HG02763 (cell line): ENCODE data around the gene ESYT3.

Experiments used
- ATAC-seq: cut with Tn5 transposase; IDR thresholded peaks from one replicate; pipeline ENCODE4 v1.9.1; 2021; ENCODE audit warnings: mild to moderate bottlenecking, moderate library complexity; ENCODE audit not compliant: unreplicated experiment

Gene ESYT3, protein sequence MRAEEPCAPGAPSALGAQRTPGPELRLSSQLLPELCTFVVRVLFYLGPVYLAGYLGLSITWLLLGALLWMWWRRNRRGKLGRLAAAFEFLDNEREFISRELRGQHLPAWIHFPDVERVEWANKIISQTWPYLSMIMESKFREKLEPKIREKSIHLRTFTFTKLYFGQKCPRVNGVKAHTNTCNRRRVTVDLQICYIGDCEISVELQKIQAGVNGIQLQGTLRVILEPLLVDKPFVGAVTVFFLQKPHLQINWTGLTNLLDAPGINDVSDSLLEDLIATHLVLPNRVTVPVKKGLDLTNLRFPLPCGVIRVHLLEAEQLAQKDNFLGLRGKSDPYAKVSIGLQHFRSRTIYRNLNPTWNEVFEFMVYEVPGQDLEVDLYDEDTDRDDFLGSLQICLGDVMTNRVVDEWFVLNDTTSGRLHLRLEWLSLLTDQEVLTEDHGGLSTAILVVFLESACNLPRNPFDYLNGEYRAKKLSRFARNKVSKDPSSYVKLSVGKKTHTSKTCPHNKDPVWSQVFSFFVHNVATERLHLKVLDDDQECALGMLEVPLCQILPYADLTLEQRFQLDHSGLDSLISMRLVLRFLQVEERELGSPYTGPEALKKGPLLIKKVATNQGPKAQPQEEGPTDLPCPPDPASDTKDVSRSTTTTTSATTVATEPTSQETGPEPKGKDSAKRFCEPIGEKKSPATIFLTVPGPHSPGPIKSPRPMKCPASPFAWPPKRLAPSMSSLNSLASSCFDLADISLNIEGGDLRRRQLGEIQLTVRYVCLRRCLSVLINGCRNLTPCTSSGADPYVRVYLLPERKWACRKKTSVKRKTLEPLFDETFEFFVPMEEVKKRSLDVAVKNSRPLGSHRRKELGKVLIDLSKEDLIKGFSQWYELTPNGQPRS

DNA sequence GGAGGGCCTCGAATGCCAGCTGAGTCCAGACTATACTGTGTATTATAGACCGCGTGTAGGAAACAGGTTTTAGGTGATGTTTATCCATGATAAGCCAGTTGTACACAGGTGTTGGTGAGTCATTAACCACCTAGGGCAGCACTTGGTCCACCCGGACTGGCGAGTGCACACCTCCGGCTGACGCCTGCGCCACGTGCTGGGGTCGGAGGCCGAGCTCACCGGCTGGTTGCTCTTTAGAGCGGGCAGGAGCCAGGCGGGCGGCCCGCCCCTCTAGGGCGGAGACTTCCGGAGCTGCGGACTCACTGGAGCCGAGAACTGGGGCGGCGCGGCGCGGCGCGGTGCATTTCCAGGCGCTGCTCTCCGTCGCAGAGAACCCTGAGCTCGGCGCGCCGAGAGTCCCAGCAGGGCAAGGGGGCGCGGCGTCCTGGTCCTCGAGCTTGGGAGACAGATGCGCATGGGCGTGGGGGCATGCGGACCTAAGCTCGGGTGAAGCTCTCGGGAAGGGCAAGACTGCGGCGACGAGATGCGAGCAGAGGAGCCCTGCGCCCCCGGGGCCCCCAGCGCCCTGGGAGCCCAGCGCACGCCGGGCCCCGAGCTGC is at the start of gene ESYT3:
Gene ESYT3 (plus strand): TSS at position 341 of the 599 bp plus-strand sequence. CDS start 183 bp downstream, at position 524.
- no peak for ATAC-seq

DNA sequence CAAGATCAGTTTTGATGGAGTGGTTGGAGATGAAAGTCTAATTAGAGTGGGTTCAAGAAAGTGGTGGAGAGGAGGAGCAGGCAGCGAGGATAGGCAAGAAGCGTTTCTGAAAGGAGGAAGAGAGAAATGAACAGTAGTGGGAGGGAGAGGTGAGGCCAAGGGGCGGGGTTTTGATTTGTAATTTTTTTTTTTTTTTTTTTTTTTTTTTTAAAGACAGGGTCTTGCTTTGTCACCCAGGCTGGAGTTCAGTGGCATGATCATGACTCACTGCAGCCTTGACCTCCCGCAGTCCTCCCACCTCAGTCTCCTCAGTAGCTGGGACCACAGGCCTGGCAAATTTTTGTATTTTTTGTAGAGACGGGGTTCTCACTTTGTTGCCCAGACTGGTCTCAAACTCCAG is 49.4 kb upstream of the ESYT3 start:
- no peak for ATAC-seq

DNA sequence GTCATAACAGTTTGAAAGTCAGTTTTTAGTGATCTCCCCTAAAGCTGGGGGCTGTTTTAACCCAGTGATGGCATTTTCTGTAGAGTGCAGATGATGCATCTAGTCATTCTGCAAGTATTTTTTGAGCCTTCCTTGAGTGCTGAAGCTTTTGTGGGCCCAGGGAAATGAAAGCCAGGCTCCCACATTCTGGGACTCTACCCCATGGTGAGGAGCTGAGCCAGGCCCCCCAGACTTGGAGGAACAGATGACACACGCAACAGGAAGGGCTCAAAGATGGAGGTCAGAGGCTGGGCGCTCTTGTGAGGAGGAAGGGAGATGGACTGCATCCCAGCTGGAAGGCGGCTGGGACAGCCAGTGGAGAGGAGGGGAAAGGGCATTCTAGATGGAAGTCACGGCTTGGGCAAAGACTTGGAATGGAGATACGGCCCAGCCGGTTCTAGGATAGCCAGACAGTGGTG is 45.2 kb upstream of the ESYT3 start:
- no peak for ATAC-seq

DNA sequence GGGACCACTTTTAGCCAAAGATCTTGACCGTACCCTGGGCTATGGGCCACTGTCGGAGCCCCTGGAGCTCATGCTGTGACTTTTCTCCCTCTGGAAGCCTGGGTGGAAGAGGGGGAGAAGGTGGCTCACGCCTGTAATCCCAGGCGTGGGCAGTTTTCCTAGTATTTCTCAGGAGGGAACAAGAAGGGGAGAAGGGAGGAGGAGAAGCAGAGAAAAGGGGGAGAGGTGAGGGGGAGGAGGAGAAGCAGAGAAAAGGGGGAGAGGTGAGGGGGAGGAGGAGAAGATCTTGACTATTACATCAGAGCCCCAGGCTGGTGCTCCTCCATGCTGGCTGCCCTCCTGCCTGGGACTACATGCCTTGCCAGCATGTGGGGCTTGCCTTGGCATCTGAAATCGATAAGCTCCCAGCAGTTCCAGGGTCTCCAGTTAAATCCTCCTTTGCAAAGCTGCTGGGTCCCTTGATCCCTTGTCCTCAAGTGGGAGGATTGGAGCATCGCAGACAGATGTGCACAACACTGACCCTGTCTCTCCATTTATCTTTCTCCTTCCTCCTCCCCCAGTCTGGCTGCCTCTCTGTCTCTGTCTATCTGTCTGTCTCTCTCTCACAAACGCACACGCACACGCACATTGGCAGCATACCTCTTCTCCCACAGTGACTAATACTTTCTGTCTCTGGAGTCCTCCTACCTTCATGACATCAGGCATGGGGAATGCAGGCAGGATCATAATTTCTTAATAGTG is 44.4 kb upstream of the ESYT3 start:
- ATAC-seq: no peak

DNA sequence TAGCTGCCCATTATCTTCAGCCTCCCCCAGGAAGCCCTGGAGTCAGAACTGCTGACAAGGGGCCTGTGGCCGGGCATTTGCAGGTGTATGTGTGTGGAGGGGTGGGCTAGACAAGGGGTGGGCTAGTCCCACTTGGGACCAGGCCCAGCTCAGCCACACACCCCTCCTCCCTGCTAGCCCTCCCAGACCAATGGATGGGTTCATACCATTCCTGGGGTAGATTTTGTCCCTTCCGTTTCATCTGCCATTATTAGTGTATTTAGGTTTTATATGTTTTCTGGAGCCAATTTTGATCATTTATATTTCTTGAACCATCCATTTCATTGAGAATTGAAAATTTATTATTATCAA is 43.9 kb upstream of the ESYT3 start:
- ATAC-seq: no peak

DNA sequence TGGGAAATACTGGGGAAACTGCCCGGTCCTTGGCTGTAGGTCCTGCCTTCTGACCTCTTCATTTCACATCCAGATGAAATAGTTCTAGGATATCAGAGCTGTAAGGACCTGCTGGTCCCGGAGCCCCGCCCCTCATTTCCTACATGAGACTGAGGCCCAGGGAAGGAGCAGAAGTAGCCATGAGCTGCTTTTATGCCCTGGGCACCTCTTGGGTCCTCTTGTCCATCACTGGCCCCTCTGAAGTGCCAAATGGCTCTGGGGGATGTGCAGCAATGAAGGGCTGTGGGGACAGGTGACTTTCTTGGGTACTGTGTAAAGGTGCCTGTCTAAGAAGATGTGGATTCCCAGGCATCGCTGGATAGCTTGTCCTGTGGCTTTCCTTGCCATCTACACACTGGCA is 40.3 kb upstream of the ESYT3 start:
- no peak for ATAC-seq

DNA sequence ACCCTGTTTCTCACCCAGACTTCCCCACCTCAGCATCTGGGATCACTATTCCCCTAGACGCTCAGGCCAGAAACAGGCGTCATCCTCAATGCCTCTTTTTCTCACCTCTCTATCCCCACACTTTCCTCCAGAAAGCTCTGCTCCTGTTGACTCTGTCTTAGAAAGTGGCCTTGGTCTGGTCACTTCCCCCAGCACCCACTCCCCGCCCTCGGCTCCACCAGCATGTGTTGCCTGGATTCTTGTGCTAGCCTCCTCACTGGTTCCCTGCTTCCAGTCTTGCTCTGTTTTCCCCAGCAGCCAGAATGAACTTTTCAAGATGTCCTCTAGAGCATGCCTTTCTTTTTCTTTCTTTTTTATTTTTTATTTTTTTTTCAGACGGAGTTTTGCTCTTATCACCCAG is 39.7 kb upstream of the ESYT3 start:
- ATAC-seq: no peak

DNA sequence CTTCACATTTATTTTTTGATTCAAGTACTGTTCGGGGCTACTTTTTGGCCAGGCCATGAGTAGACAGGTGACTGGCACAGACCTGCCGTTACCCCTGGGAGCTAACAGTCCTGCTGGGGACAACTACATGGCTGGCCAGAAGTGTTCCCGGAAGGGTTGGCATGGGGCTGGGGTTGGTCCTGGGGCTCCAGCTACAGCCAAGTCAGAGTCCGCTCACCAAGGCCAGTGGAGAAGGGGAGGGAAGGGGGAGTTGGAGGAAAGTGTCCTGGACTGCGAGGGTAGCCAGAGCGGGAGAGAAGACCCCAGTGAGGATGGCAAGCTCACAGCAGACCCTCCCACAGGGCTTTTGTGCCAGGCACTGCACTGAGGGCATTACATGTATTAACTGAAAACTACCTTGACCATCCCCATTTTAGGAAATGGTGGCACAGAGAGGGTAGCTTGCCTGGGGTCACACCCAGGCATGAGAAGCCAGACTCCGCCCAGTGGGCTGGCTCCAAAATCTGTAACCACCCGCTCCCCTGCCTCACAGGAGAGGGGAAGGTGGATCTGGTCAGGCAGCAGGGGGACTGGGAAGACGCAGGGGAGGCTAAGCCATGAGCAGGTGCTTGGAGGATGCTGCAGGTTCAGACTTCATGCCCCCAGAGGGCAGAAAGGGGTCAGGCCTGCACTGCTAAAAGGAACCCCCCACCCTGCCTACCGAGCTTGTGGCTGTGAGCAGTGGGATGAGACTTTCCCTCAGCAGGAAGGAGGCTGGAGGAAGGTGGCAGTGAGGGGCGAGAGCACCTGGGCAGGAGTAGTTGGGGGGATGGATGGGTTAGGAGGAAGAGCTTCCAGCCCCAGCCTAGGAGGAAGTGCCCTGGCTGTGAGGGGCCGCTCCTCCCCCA is 38.3 kb upstream of the ESYT3 start:
- ATAC-seq: no peak

DNA sequence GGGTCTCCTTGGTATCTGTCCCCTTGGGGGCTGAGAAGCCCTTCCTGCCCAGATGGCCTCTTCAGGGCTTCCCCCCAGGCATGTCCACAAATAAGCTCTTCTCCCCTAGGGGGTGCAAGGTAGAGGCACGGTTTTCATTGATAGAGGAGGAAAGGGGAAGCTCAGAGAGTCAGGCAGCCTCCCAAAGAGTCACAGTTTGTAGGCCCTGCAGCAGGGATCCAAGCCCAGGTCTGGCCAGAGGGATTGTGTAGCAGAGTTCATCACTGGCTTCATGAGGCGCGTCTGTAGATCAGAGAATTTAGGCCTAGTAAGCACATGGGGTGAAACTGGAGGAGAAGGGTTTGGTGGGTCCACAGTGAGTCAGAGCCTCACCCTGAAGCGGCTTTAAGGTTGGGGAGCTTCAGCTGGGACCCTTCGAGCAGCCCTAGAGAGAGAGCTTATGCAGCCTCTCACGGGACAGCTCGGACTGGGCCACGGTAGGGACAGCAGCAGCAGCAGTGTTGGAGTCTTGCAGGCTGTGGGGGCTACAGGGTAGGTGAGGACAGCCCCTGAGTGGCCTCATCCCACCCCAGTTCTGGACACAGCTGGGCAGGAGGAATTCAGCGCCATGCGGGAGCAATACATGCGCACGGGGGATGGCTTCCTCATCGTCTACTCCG is 37.5 kb upstream of the ESYT3 start:
- no peak for ATAC-seq

DNA sequence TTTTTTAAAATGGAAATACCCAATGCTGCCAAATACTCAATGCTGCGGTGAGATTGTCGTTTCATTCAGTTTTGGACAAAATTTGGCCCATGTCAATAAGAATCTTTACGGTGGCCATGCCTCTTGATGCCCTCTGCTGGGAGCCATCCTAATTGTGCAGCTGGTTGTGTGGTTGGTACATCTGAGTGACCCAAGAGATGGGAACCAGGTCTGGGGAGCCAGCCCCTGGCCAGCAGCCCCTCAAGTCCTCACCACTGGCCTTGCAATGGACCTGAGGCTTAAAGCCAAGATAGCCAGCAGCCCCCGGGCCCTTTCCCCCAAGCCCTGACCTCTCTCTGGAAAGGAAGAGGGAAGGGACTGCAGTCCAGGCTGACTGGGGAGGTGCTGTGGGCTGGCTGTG is 36.4 kb upstream of the ESYT3 start:
- no peak for ATAC-seq

DNA sequence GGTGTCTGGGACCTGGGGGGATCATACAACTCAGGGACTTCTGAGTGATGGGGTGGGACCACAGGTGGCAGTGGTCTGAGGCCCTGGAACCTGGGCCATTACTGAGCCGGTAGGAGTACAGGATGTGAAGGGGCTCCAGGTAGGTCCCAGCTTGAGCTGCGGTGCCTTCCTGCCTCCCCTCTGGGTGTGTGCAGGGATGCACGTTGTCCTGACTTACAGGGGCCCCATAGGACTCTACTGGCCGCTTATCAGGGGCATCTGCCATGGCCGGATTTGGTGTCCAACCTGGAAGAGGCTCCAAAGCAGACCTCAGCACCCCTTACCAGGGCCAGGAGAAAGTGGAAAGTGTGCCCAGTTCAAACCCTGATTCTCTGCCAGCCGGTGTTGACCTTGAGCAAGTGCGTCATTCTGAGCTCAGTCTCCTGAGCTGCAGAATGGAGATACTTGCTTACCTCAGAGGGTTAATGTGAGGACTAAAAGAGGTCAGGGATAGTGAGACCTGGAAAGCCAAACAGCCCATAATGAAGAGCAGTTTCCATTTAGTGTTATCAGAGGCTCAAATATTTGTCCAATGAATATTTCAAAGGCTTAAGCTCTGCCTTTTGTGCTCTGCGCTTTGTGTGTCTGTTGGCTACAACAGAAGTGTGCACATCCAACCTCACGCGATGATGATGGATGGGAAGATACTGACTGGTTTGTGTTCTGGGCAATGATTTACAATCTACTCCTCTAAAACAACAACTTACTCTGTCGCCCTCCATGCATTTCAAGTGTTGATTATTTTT is 35.4 kb upstream of the ESYT3 start:
- ATAC-seq: no peak

DNA sequence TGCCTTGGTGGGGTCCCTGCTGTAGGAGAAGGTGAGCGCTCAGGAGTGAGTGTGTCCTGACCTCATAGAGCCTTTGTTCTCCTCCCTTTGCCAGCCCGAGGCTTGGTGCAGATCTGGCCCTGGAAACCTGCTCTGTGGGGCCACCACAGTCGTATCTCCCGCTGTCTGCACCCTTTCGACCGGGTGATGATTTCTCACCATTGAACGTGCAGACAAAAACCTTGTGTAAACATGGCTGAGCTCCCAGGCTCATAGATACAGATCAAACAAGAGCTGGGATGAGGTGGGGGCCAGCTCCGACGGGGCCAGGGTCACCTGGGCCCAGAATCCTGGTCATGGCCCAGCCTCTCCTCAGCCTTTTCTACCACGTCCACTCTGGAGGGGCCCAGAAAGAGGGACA is 34.6 kb upstream of the ESYT3 start:
- no peak for ATAC-seq

DNA sequence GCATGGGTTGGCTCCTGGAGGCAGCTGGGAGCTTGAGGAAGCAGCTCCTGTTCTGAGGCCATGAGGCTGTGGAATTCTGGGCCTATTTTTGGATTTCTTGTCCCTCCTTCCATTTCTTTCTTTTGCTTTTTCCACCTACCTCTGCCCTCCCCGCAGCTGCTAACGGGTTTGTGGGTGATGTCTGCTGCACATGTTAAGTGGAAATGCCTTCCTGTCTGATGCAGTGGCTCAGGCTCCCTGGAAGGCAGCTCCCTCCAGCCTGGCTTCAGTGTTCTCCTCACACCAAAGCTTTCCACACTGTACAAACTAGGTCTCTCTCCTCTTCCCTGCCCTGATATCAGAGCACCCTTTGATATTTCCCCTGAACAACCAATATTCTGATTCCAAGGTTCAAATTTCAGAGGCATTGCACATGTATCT is 33.8 kb upstream of the ESYT3 start:
- ATAC-seq: no peak

DNA sequence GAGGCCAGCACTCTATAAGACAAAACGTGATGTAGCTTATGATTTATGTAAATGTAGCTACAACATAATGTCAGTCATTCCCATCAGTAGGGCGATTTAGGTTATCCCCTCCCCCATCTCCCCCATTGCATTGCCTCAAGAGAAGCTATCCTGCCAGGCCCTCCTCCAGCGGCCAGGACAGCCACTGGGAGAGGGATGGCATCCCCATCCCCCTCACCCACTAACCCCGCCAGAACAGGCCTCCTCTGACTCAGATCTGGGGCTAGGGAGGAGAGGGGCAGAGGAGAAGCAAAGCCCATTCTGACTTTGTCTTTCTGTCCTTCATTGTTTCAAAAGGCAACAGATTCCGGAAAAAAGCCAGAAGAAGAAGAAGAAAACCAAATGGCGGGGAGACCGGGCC is 32.6 kb upstream of the ESYT3 start:
- ATAC-seq: no peak

DNA sequence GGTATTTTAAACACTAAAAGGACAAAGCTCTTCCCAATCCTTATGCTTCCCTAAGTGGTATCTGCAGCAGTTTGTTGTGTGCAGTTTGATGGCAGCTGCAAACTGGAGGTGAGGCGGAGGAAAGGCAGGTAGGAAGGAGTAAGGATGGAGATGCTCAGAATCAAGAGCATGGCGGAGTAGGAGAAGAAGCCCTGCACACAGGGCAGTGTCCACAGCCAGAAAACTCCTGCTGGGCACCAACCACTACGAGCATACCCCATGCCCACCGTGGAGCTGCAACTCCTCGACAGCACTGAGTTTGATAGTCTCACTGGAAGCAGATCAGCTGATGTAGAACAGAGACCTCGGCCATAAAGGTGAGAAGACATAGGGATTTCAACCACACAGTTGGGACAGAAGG is 30.3 kb upstream of the ESYT3 start:
- no peak for ATAC-seq

DNA sequence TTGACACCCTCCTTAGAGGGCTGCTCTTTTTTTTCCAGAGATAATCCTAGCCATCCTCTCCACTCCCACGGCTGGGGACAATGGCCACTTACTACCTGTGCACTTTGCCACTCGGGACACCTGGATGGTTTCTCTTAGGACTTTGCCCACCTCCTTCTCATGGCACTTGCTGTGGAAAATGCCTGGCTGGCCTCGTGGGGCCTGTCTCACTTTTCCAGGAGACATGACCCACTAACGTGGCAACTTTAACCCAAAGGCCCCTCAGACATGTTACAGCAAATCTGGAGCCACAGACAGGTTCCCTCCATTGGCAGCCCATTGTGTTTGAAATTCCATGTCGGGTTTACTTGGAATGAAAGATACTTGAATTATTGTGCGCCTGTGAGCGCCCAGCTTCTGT is 29.4 kb upstream of the ESYT3 start:
- no peak for ATAC-seq

DNA sequence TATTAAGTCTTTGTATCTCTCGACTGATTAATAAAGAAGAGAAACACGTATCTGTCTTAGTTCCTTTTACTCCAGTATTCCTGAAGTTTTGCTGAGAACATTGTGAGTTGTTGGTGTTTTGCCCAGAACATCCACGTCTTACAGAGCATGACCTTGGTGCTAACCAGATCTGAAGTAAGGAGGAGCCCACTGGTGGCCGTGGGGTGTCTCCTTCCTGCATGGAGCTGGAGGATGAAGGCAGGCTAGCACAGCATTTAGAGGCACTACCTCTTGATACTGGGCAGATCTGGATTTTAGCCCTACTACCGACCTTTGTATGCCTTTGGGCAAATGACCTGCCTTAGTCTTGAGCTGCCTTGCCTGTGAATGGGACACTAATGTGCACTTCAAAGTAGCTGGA is 28.9 kb upstream of the ESYT3 start:
- ATAC-seq: no peak

DNA sequence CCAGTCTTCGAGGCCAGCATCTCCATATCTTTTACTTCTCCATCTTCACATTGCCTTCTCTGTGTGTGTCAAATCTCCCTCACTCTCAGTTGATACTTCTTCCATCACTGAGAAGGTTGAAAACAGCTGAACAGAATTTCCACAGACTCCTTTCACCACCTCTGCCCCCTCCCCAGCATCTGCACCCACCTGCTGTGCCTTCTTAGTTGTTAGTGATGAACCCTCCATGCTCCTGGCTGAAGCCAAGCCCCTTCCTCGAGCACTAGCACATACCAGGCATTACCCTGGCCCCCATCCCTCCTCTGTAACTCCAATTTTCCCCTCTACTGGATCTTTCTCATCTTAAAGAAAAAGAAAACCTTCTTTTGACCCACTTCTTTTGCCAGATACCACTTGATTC is 27.8 kb upstream of the ESYT3 start:
- ATAC-seq: no peak
